ENCODE measurements around the gene TARS1.

DNA sequence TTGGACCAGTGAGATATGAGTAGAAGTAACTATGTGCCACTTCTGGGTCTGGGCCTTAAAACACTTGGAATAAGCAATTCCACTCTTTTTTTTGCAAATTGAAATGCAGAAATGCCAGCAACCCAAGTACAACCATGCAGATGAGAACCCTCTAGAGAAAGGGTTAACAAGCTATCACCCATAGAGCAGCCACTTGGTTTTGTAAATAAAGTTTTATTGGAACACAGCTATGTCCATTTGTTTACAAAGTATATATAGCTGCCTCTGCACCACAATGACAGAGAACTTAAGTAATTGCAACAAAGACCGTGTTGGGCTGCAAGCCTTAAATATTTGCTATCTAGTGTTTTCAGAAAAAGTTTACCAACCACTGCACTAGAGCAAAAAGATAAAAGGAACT lies 9.8 kb upstream of the TARS1 start:
- TF ChIP-seq POLR2A (IDR thresholded peaks at IDR 0.05), result no peak
- TF ChIP-seq, protein P1, sequence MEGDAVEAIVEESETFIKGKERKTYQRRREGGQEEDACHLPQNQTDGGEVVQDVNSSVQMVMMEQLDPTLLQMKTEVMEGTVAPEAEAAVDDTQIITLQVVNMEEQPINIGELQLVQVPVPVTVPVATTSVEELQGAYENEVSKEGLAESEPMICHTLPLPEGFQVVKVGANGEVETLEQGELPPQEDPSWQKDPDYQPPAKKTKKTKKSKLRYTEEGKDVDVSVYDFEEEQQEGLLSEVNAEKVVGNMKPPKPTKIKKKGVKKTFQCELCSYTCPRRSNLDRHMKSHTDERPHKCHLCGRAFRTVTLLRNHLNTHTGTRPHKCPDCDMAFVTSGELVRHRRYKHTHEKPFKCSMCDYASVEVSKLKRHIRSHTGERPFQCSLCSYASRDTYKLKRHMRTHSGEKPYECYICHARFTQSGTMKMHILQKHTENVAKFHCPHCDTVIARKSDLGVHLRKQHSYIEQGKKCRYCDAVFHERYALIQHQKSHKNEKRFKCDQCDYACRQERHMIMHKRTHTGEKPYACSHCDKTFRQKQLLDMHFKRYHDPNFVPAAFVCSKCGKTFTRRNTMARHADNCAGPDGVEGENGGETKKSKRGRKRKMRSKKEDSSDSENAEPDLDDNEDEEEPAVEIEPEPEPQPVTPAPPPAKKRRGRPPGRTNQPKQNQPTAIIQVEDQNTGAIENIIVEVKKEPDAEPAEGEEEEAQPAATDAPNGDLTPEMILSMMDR (IDR thresholded peaks at IDR 0.05 in 8 of 11, conservative IDR thresholded peaks at IDR 0.05 in 3 of 11), result no peak
